ENCODE results near the gene DPPA5.

DNA sequence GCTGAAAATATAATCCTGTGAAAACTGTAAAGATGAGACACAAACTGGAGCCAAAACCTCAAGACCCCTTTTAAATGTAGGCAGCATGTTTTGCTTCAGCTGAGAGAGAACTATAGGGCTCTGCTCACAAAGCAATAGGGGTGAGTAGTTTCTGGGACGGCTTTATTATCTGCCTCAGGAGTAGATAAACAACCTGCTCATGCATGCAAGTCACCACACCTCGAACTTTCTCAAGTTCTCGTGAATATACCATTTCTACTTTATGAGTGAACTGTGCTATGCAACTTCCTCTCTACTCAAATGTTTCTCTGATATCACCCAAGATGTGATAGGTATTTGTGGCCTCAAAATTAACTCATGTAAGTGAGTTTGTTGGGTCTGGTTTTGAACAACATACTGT, 23.1 kb upstream of the DPPA5 start:
- TF ChIP-seq OSR1 (CRISPR knock-in tag; IDR thresholded peaks at IDR 0.05) = no peak
- no peak for TF ChIP-seq TSHZ2 (CRISPR knock-in tag; IDR thresholded peaks at IDR 0.05)
- no peak for TF ChIP-seq ZNF70 (CRISPR knock-in tag; IDR thresholded peaks at IDR 0.05)
- no peak for TF ChIP-seq RARB (CRISPR knock-in tag; IDR thresholded peaks at IDR 0.05)
- TF ChIP-seq, protein P1, sequence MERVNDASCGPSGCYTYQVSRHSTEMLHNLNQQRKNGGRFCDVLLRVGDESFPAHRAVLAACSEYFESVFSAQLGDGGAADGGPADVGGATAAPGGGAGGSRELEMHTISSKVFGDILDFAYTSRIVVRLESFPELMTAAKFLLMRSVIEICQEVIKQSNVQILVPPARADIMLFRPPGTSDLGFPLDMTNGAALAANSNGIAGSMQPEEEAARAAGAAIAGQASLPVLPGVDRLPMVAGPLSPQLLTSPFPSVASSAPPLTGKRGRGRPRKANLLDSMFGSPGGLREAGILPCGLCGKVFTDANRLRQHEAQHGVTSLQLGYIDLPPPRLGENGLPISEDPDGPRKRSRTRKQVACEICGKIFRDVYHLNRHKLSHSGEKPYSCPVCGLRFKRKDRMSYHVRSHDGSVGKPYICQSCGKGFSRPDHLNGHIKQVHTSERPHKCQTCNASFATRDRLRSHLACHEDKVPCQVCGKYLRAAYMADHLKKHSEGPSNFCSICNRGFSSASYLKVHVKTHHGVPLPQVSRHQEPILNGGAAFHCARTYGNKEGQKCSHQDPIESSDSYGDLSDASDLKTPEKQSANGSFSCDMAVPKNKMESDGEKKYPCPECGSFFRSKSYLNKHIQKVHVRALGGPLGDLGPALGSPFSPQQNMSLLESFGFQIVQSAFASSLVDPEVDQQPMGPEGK (CRISPR knock-in tag; IDR thresholded peaks at IDR 0.05; ENCODE audit: borderline replicate concordance) = no peak
- no peak for TF ChIP-seq ESRRG (CRISPR knock-in tag; IDR thresholded peaks at IDR 0.05)
- TF ChIP-seq PPARA (CRISPR knock-in tag; IDR thresholded peaks at IDR 0.05; ENCODE audit: borderline replicate concordance) = no peak
- TF ChIP-seq, protein P2, sequence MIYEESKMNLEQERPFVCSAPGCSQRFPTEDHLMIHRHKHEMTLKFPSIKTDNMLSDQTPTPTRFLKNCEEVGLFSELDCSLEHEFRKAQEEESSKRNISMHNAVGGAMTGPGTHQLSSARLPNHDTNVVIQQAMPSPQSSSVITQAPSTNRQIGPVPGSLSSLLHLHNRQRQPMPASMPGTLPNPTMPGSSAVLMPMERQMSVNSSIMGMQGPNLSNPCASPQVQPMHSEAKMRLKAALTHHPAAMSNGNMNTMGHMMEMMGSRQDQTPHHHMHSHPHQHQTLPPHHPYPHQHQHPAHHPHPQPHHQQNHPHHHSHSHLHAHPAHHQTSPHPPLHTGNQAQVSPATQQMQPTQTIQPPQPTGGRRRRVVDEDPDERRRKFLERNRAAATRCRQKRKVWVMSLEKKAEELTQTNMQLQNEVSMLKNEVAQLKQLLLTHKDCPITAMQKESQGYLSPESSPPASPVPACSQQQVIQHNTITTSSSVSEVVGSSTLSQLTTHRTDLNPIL (CRISPR knock-in tag; IDR thresholded peaks at IDR 0.05; ENCODE audit: low read depth) = no peak
- no peak for TF ChIP-seq ZFP3 (CRISPR knock-in tag; IDR thresholded peaks at IDR 0.05)
- TF ChIP-seq, protein P3, sequence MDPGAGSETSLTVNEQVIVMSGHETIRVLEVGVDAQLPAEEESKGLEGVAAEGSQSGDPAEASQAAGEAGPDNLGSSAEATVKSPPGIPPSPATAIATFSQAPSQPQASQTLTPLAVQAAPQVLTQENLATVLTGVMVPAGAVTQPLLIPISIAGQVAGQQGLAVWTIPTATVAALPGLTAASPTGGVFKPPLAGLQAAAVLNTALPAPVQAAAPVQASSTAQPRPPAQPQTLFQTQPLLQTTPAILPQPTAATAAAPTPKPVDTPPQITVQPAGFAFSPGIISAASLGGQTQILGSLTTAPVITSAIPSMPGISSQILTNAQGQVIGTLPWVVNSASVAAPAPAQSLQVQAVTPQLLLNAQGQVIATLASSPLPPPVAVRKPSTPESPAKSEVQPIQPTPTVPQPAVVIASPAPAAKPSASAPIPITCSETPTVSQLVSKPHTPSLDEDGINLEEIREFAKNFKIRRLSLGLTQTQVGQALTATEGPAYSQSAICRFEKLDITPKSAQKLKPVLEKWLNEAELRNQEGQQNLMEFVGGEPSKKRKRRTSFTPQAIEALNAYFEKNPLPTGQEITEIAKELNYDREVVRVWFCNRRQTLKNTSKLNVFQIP (CRISPR knock-in tag; IDR thresholded peaks at IDR 0.05; ENCODE audit: borderline replicate concordance, low read depth) = no peak
- no peak for TF ChIP-seq ISL1 (CRISPR knock-in tag; IDR thresholded peaks at IDR 0.05)
- no peak for TF ChIP-seq GLIS3 (CRISPR knock-in tag; IDR thresholded peaks at IDR 0.05)
- TF ChIP-seq CSDC2 (CRISPR knock-in tag; IDR thresholded peaks at IDR 0.05) = no peak
